HepG2 (cell line): ENCODE data around the gene C1QB. TPM values are rescaled to one million over a fixed set of nuclear protein-coding genes. Genes with fewer than 3 reads are reported as not detected.

Source experiments
- AHR ChIP-seq: IDR thresholded peaks from 2 replicates; pipeline ENCODE4 v1.6.1; 2018; ENCODE audit warnings: missing genetic modification reagents, missing compliant biosample characterization
- ZNF749 ChIP-seq: sonication (generic); formaldehyde crosslinking; IDR thresholded peaks from 2 replicates; pipeline ENCODE4 v1.8.0; 2022; ENCODE audit warnings: mild to moderate bottlenecking, missing genetic modification reagents, moderate library complexity, borderline replicate concordance
- polyA plus RNA-seq, 8 experiments: library from polyadenylated mRNA; depleted of rRNA in 3 of 8; stranded (reverse) in 7 of 8; unstranded in 1 of 8; fragments of >200 nt; fragmentation: Illumina TruSeq in 4 of 8; extraction: Trizol in 4 of 8; gene quantifications; 2 replicates each; pipeline versions ENCODE4 v1.2.1 to v1.2.3, GENCODE V29; 2011 to 2016; ENCODE audit warnings: low read depth in 4 of 8, missing spikeins in 1 of 8, mixed read lengths in 1 of 8; ENCODE audit not compliant: insufficient read depth in 1 of 8
- total RNA-seq, 5 experiments: library from RNA; depleted of rRNA; stranded (reverse); fragments of >200 nt; fragmentation: Illumina TruSeq; extraction: Trizol; gene quantifications; 2 replicates each; pipeline ENCODE4 v1.2.3, GENCODE V29; 2016; ENCODE audit warnings: low read depth in 1 of 5
- TF ChIP-seq, protein P1 (sequence below), 2 experiments: fragments of 450-650 bp in 1 of 2; sonication (generic) in 1 of 2; formaldehyde crosslinking in 1 of 2; IDR thresholded peaks; 2 replicates each; pipeline versions ENCODE4 v1.6.1 to v1.8.0; 2016 to 2022; ENCODE audit warnings: antibody characterized with exemption in 1 of 2, mild to moderate bottlenecking in 1 of 2, missing genetic modification reagents in 1 of 2
- TF ChIP-seq, protein P2 (sequence below): sonication (generic); formaldehyde crosslinking; IDR thresholded peaks from 2 replicates; pipeline ENCODE4 v1.5.0; 2020; ENCODE audit warnings: mild to moderate bottlenecking, missing genetic modification reagents, moderate library complexity

Gene C1QB
- total and polyA plus RNA-seq, 2 of the 13 experiments (the other 11 are each of a cell fraction or from before 2014, with no cell fraction given), result not detected

- TF ChIP-seq, protein P1, sequence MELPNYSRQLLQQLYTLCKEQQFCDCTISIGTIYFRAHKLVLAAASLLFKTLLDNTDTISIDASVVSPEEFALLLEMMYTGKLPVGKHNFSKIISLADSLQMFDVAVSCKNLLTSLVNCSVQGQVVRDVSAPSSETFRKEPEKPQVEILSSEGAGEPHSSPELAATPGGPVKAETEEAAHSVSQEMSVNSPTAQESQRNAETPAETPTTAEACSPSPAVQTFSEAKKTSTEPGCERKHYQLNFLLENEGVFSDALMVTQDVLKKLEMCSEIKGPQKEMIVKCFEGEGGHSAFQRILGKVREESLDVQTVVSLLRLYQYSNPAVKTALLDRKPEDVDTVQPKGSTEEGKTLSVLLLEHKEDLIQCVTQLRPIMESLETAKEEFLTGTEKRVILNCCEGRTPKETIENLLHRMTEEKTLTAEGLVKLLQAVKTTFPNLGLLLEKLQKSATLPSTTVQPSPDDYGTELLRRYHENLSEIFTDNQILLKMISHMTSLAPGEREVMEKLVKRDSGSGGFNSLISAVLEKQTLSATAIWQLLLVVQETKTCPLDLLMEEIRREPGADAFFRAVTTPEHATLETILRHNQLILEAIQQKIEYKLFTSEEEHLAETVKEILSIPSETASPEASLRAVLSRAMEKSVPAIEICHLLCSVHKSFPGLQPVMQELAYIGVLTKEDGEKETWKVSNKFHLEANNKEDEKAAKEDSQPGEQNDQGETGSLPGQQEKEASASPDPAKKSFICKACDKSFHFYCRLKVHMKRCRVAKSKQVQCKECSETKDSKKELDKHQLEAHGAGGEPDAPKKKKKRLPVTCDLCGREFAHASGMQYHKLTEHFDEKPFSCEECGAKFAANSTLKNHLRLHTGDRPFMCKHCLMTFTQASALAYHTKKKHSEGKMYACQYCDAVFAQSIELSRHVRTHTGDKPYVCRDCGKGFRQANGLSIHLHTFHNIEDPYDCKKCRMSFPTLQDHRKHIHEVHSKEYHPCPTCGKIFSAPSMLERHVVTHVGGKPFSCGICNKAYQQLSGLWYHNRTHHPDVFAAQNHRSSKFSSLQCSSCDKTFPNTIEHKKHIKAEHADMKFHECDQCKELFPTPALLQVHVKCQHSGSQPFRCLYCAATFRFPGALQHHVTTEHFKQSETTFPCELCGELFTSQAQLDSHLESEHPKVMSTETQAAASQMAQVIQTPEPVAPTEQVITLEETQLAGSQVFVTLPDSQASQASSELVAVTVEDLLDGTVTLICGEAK (IDR thresholded peaks at IDR 0.05), result no peak
- TF ChIP-seq, protein P1 (CRISPR knock-in tag; IDR thresholded peaks at IDR 0.05), result no peak
- TF ChIP-seq ZNF749 (CRISPR knock-in tag) (no peak), AHR (CRISPR knock-in tag) (0 out of 2 replicates have a peak, but pooled peaks have one; percentile 30)
- TF ChIP-seq, protein P2, sequence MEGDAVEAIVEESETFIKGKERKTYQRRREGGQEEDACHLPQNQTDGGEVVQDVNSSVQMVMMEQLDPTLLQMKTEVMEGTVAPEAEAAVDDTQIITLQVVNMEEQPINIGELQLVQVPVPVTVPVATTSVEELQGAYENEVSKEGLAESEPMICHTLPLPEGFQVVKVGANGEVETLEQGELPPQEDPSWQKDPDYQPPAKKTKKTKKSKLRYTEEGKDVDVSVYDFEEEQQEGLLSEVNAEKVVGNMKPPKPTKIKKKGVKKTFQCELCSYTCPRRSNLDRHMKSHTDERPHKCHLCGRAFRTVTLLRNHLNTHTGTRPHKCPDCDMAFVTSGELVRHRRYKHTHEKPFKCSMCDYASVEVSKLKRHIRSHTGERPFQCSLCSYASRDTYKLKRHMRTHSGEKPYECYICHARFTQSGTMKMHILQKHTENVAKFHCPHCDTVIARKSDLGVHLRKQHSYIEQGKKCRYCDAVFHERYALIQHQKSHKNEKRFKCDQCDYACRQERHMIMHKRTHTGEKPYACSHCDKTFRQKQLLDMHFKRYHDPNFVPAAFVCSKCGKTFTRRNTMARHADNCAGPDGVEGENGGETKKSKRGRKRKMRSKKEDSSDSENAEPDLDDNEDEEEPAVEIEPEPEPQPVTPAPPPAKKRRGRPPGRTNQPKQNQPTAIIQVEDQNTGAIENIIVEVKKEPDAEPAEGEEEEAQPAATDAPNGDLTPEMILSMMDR (CRISPR knock-in tag), result peak; percentile 88
Measured at GRCh38 chr1:22704440-22705067, 51.5 kb downstream of the C1QB start (continued).
